Breast epithelium (tissue), 4 donors: ENCODE data around the gene ITPR1. TPM values are rescaled to one million over a fixed set of nuclear protein-coding genes. Genes with fewer than 3 reads are reported as not detected.

Experiments used
- DNase-seq, 2 donors: peaks; one replicate each; pipeline ENCODE4 v3.0.0-alpha.2; 2019; ENCODE audit warnings: low spot score in 2 of 2
- H3K27ac ChIP-seq, 2 donors: fragments of 200-600 bp; sonication (generic) in 1 of 2; one replicate each; pipeline ENCODE4 v1.5.1; 2016 to 2019; ENCODE audit warnings: mild to moderate bottlenecking in 1 of 2
- H3K27me3 ChIP-seq, 2 donors: fragments of 200-600 bp; sonication (generic) in 1 of 2; one replicate each; pipeline versions ENCODE4 v1.5.1 to v1.6.0; 2017 to 2019; ENCODE audit warnings: control low read depth in 1 of 2, mild to moderate bottlenecking in 1 of 2
- H3K36me3 ChIP-seq: fragments of 200-600 bp; one replicate; pipeline ENCODE4 v1.5.1; 2019
- H3K4me1 ChIP-seq, 2 donors: fragments of 200-600 bp; sonication (generic); one replicate each; pipeline ENCODE4 v1.5.1; 2016 to 2019; ENCODE audit warnings: control low read depth in 1 of 2
- H3K4me3 ChIP-seq, 3 donors: fragments of 200-600 bp; sonication (generic); 1 replicate in 2 of 3; 2 replicates in 1 of 3; pipeline ENCODE4 v1.5.1; 2016 to 2019; ENCODE audit warnings: mild to moderate bottlenecking in 3 of 3, moderate library complexity in 2 of 3
- H3K9me3 ChIP-seq, 2 donors: fragments of 200-600 bp; sonication (generic) in 1 of 2; one replicate each; pipeline ENCODE4 v1.5.1; 2016 to 2019; ENCODE audit warnings: control low read depth in 1 of 2
- POLR2A ChIP-seq: fragments of 450-650 bp; IDR thresholded peaks from one replicate; pipeline ENCODE4 v1.6.1; 2016; ENCODE audit warnings: antibody characterized with exemption, mild to moderate bottlenecking, moderate library complexity
- POLR2AphosphoS5 ChIP-seq, 3 donors: sonication (generic); formaldehyde crosslinking; IDR thresholded peaks; one replicate each; pipeline ENCODE4 v1.6.1; 2017; ENCODE audit warnings: antibody characterized with exemption in 3 of 3
- intact Hi-C: fragments of 100-400 bp; cut with DNase I; formaldehyde crosslinking; loops from one replicate; pipeline ENCODE4 v1.15.1; 2023; ENCODE audit warnings: low total_unique reads
- total RNA-seq, 3 donors: library from RNA; depleted of rRNA; stranded (reverse); fragments of >200 nt; gene quantifications; one replicate each; pipeline ENCODE4 v1.1.0, GENCODE V29; 2016
- TF ChIP-seq, protein P1 (sequence below), 3 donors: fragments of 450-650 bp; IDR thresholded peaks; one replicate each; pipeline ENCODE4 v1.5.1; 2016 to 2017; ENCODE audit warnings: antibody characterized with exemption in 3 of 3, mild to moderate bottlenecking in 3 of 3, moderate library complexity in 3 of 3

ITPR1 gene
- total RNA-seq = 100 to 1,000 TPM in 2 of 3 donors, 10 to 100 TPM in 1; 53.8 to 227 (median 174) TPM

- Histone ChIP-seq H3K36me3 (no peaks in the 10 kb centered on the region), H3K9me3 (no peaks in the 10 kb centered on the region), H3K4me3 (peak within 1 kb of the TSS; percentile 74 to 93 (median 86)), H3K27me3 (no peaks in the 10 kb centered on the region), H3K27ac (peak within 1 kb of the TSS; percentile 84 to 86), H3K4me1 (peaks cover 0 to 3% of the 10 kb centered on the region in 2 donors)
- TF ChIP-seq, protein P1, sequence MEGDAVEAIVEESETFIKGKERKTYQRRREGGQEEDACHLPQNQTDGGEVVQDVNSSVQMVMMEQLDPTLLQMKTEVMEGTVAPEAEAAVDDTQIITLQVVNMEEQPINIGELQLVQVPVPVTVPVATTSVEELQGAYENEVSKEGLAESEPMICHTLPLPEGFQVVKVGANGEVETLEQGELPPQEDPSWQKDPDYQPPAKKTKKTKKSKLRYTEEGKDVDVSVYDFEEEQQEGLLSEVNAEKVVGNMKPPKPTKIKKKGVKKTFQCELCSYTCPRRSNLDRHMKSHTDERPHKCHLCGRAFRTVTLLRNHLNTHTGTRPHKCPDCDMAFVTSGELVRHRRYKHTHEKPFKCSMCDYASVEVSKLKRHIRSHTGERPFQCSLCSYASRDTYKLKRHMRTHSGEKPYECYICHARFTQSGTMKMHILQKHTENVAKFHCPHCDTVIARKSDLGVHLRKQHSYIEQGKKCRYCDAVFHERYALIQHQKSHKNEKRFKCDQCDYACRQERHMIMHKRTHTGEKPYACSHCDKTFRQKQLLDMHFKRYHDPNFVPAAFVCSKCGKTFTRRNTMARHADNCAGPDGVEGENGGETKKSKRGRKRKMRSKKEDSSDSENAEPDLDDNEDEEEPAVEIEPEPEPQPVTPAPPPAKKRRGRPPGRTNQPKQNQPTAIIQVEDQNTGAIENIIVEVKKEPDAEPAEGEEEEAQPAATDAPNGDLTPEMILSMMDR (IDR thresholded peaks at IDR 0.05) = peak in 1 of 3 donors; percentile 15
- peak; percentile 97 for TF ChIP-seq POLR2A
- TF ChIP-seq POLR2AphosphoS5 (IDR thresholded peaks at IDR 0.05) = peak; percentile 97 to 98 (median 97)
- intact Hi-C loops = no loop called here
- DNase-seq = peak; percentile 98 to 100
These were observed at the start of gene ITPR1 for GRCh38 chr3:4493014-4493940. Gene ITPR1, plus strand, starts transcription at chr3:4493348. Its CDS starts 23,144 bp downstream, at chr3:4516492.

GRCh38 chr3:4447295-4447999 lies 45.7 kb upstream of the ITPR1 start:
- TF ChIP-seq POLR2A (no peak), POLR2AphosphoS5 (IDR thresholded peaks at IDR 0.05) (no peak)
- TF ChIP-seq, protein P1 (IDR thresholded peaks at IDR 0.05) = no peak
- no peak for DNase-seq
- H3K27ac ChIP-seq = no peak overlapping the region
- H3K9me3 ChIP-seq = no peaks in the 10 kb centered on the region
- no peak overlapping the region for H3K4me3 ChIP-seq
- no peaks in the 10 kb centered on the region for H3K4me1 ChIP-seq
- H3K36me3 ChIP-seq = no peaks in the 10 kb centered on the region
- H3K27me3 ChIP-seq = no peaks in the 10 kb centered on the region
- intact Hi-C loops = no loop called here

- no peaks in the 10 kb centered on the region for H3K4me1 ChIP-seq
- no peak overlapping the region for H3K27ac ChIP-seq
- H3K9me3 ChIP-seq = no peaks in the 10 kb centered on the region
- intact Hi-C loops = no loop called here
- TF ChIP-seq POLR2A (no peak), POLR2AphosphoS5 (IDR thresholded peaks at IDR 0.05) (no peak)
- TF ChIP-seq, protein P1 (IDR thresholded peaks at IDR 0.05) = no peak
- no peaks in the 10 kb centered on the region for H3K36me3 ChIP-seq
- no peaks in the 10 kb centered on the region for H3K27me3 ChIP-seq
- DNase-seq = no peak
- no peak overlapping the region for H3K4me3 ChIP-seq
These were observed 45.0 kb upstream of the ITPR1 start for GRCh38 chr3:4448187-4448586.

GRCh38 chr3:4449043-4449805 lies 43.9 kb upstream of the ITPR1 start:
- TF ChIP-seq, protein P1 (IDR thresholded peaks at IDR 0.05) = no peak
- TF ChIP-seq POLR2AphosphoS5 (IDR thresholded peaks at IDR 0.05) (no peak), POLR2A (no peak)
- Histone ChIP-seq H3K9me3 (no peaks in the 10 kb centered on the region), H3K4me1 (no peaks in the 10 kb centered on the region), H3K4me3 (no peak overlapping the region), H3K27me3 (no peaks in the 10 kb centered on the region), H3K27ac (no peak overlapping the region), H3K36me3 (no peaks in the 10 kb centered on the region)
- no peak for DNase-seq
- intact Hi-C loops = no loop called here
